ENCODE results near the gene IRF2. TPM values are rescaled to one million over a fixed set of nuclear protein-coding genes. Genes with fewer than 3 reads are reported as not detected.

The IRF2 gene
- polyA plus RNA-seq, 4 donors = 23.3 to 38.6 (median 32.7) TPM

GRCh38 chr4:184479516-184479950 is 5.2 kb upstream of the IRF2 start:
- Histone ChIP-seq H3K27ac (ENCODE audit: low read depth in 1 of 3, low read length in 2 of 3) (no peak overlapping the region), H3K9me3 (ENCODE audit: control insufficient read depth in 2 of 2, insufficient read depth in 1 of 2, low read depth in 1 of 2, low read length in 1 of 2) (peaks cover 0 to 4% of the 10 kb centered on the region in 2 donors), H3K4me3 (ENCODE audit: low read depth in 1 of 3, low read length in 3 of 3) (no peak overlapping the region), H3K27me3 (ENCODE audit: control insufficient read depth in 3 of 3, insufficient read depth in 3 of 3, low read length in 3 of 3) (no peaks in the 10 kb centered on the region), H3K36me3 (ENCODE audit: control insufficient read depth in 3 of 3, insufficient read depth in 2 of 3, low read depth in 1 of 3, low read length in 3 of 3) (peaks cover 0 to 4% (median 0%) of the 10 kb centered on the region in 3 donors), H3K4me1 (ENCODE audit: control insufficient read depth in 3 of 3, insufficient read depth in 2 of 3, low read depth in 1 of 3, low read length in 2 of 3) (peaks cover 5 to 27% (median 8%) of the 10 kb centered on the region in 3 donors)
- DNase-seq (no peak), FAIRE-seq (no peak)
- WGBS, 3 donors = 39 to 67% (median 64%) methylated on average over 1 of the region's 1 CpG

DNA sequence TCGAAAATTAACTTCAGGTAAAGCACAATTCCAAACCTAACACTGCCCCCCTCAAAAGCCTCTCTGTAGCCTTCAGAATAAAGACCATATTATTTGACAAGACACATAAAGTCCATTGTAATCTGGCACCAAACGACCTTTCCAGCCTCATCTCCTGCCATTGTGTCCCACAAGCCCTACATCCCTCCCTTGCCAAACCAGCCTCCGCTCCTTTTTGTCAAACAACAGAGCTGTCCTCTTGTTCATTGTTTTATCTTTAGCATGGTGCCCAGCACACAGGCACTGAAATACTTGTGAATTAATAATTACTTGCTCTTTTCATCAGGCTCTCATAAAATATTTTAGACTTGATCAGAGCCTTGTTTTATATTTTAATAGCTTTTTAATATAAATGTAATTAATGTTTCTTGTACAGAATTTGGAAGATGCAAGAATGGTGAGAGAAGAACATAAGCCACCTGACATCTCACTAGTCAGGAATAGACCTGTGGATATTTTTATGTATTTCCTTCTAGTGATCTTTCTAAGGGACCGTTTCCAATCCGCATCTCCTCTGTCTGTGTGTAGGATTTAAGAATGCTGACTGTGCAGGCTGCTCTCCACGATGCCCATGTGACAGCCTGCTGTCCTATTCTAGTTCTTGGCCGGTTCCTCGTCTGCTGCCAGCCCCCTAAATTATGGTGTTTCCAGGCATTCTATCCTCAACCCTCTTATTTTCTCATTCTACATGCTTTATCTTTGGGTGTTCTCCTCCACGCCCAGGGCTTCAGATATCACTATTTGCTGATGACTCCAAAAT is 3.0 kb upstream of the IRF2 start:
- peak overlapping the region in 1 of 3 donors; percentile 40 for H3K27ac ChIP-seq (ENCODE audit: low read depth in 1 of 3, low read length in 2 of 3)
- 60 to 65% (median 65%) methylated on average over 9 of the region's 9 CpGs for WGBS, 3 donors

DNA sequence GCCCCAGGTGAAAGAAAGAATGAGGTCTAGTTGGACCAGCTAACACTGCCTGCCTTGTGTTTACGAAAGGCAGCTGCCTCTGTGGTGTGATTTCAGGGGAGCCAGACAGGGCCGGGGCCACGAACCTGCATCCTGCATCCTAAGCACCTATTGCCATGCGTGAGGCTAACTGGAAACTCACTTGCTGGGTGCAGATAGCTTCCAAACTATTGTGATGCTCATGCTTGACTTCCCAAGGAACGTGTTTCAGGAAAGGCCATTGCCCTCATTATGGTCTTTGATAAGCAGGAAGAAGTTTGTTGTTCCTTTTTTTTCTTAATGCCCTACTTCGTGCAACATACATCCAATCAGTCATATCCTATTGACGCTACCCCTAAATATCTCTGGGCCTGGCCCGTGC is 2.3 kb upstream of the IRF2 start:
- H3K9me3 ChIP-seq (ENCODE audit: control insufficient read depth in 2 of 2, insufficient read depth in 1 of 2, low read depth in 1 of 2, low read length in 1 of 2) = no peaks in the 10 kb centered on the region
- H3K4me1 ChIP-seq (ENCODE audit: control insufficient read depth in 3 of 3, insufficient read depth in 2 of 3, low read depth in 1 of 3, low read length in 2 of 3) = peaks cover 5 to 30% (median 8%) of the 10 kb centered on the region in 3 donors
- peak overlapping the region in 1 of 3 donors; percentile 3 for H3K4me3 ChIP-seq (ENCODE audit: low read depth in 1 of 3, low read length in 3 of 3)
- peak overlapping the region in 1 of 3 donors; percentile 36 for H3K27ac ChIP-seq (ENCODE audit: low read depth in 1 of 3, low read length in 2 of 3)
- DNase-seq (no peak), FAIRE-seq (no peak)
- WGBS, 3 donors = 51 to 67% (median 53%) methylated on average over 8 of the region's 8 CpGs
- H3K36me3 ChIP-seq (ENCODE audit: control insufficient read depth in 3 of 3, insufficient read depth in 2 of 3, low read depth in 1 of 3, low read length in 3 of 3) = peaks cover 0 to 4% (median 0%) of the 10 kb centered on the region in 3 donors
- no peaks in the 10 kb centered on the region for H3K27me3 ChIP-seq (ENCODE audit: control insufficient read depth in 3 of 3, insufficient read depth in 3 of 3, low read length in 3 of 3)

More for the DNA sequence above, 3.0 kb upstream of the IRF2 start:
- FAIRE-seq = no peak
- no peak for DNase-seq
- Histone ChIP-seq H3K36me3 (ENCODE audit: control insufficient read depth in 3 of 3, insufficient read depth in 2 of 3, low read depth in 1 of 3, low read length in 3 of 3) (peaks cover 0 to 4% (median 0%) of the 10 kb centered on the region in 3 donors), H3K27me3 (ENCODE audit: control insufficient read depth in 3 of 3, insufficient read depth in 3 of 3, low read length in 3 of 3) (no peaks in the 10 kb centered on the region), H3K4me1 (ENCODE audit: control insufficient read depth in 3 of 3, insufficient read depth in 2 of 3, low read depth in 1 of 3, low read length in 2 of 3) (peaks cover 5 to 27% (median 8%) of the 10 kb centered on the region in 3 donors), H3K9me3 (ENCODE audit: control insufficient read depth in 2 of 2, insufficient read depth in 1 of 2, low read depth in 1 of 2, low read length in 1 of 2) (no peaks in the 10 kb centered on the region), H3K4me3 (ENCODE audit: low read depth in 1 of 3, low read length in 3 of 3) (no peak overlapping the region)

- peak overlapping the region; percentile 80 to 90 (median 86) for H3K4me3 ChIP-seq (ENCODE audit: low read depth in 1 of 3, low read length in 3 of 3)
- H3K27me3 ChIP-seq (ENCODE audit: control insufficient read depth in 3 of 3, insufficient read depth in 3 of 3, low read length in 3 of 3) = no peaks in the 10 kb centered on the region
- FAIRE-seq (no peak), DNase-seq (no peak)
- H3K36me3 ChIP-seq (ENCODE audit: control insufficient read depth in 3 of 3, insufficient read depth in 2 of 3, low read depth in 1 of 3, low read length in 3 of 3) = peaks cover 0 to 4% (median 0%) of the 10 kb centered on the region in 3 donors
- peak overlapping the region; percentile 96 to 99 (median 97) for H3K27ac ChIP-seq (ENCODE audit: low read depth in 1 of 3, low read length in 2 of 3)
- H3K4me1 ChIP-seq (ENCODE audit: control insufficient read depth in 3 of 3, insufficient read depth in 2 of 3, low read depth in 1 of 3, low read length in 2 of 3) = peaks cover 5 to 34% (median 8%) of the 10 kb centered on the region in 3 donors
- no peaks in the 10 kb centered on the region for H3K9me3 ChIP-seq (ENCODE audit: control insufficient read depth in 2 of 2, insufficient read depth in 1 of 2, low read depth in 1 of 2, low read length in 1 of 2)
- 15 to 36% (median 19%) methylated on average over 6 of the region's 6 CpGs for WGBS, 3 donors
Measured at GRCh38 chr4:184475498-184475897, 1.1 kb upstream of the IRF2 start.

DNA sequence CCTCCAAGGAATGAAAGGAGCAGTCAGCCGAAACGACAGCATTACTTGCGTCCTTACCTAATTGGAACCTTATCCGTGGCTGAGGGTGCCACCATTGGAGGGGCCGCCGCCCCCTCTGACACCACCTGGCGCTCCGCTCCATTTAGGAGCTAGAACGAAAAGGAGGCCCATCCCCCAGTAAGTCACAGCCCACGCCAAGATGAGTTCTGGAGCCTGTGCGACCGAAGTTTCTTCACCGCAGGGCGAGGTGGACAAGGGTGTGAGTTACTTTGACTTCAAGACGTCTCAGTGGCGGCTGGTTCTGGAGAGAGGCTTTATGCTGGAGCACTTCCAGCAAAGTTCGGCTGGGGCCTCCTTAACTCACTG is 729 bp upstream of the IRF2 start:
- FAIRE-seq (no peak), DNase-seq (peak; percentile 64 to 78)
- Histone ChIP-seq H3K36me3 (ENCODE audit: control insufficient read depth in 3 of 3, insufficient read depth in 2 of 3, low read depth in 1 of 3, low read length in 3 of 3) (peaks cover 0 to 7% (median 0%) of the 10 kb centered on the region in 3 donors), H3K9me3 (ENCODE audit: control insufficient read depth in 2 of 2, insufficient read depth in 1 of 2, low read depth in 1 of 2, low read length in 1 of 2) (no peaks in the 10 kb centered on the region), H3K4me3 (ENCODE audit: low read depth in 1 of 3, low read length in 3 of 3) (peak overlapping the region; percentile 80 to 90 (median 86)), H3K27ac (ENCODE audit: low read depth in 1 of 3, low read length in 2 of 3) (peak overlapping the region; percentile 96 to 99 (median 97)), H3K27me3 (ENCODE audit: control insufficient read depth in 3 of 3, insufficient read depth in 3 of 3, low read length in 3 of 3) (no peaks in the 10 kb centered on the region), H3K4me1 (ENCODE audit: control insufficient read depth in 3 of 3, insufficient read depth in 2 of 3, low read depth in 1 of 3, low read length in 2 of 3) (peaks cover 5 to 36% (median 8%) of the 10 kb centered on the region in 3 donors)
- WGBS, 3 donors = 0 to 2% (median 1%) methylated on average over 17 of the region's 17 CpGs

DNA sequence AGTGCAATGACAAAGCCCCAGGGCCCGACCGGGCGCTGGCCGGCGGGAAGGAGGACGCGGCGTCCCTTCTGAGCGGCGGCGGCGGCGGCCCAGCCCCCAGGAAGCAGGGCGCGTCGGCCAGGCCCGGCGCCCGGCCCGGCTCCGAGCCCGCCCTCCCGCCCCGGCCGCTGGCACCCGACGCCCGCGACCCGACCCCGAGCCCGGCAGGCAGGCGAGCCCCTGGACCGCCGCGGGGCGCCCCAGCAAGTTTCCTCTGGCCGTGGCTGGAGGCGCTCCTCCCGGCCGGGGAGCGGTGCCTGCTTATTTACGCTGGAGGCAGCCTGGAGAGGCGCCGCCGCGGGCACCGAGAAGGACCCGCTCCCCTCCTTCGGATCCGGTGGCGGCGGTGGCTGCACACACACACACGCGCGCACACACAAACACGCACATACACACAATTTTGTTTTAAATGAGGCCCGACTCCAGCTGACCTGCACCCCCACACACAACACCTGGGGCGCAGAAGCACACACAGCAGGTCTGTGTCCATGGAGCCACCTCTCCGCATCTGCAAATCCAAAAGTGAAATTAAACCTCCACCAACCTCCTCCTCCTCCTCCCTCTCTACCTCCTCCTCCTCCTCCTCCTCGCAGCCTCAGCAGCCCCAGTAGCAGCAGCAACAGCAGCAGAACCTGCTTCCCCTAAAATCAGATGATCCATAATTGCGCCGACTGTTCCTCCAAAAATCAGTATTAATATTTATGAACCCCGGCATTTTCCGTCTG is 669 bp downstream of the IRF2 start:
- peak overlapping the region; percentile 75 to 92 (median 90) for H3K4me3 ChIP-seq (ENCODE audit: low read depth in 1 of 3, low read length in 3 of 3)
- peaks cover 9 to 48% (median 12%) of the 10 kb centered on the region in 3 donors for H3K4me1 ChIP-seq (ENCODE audit: control insufficient read depth in 3 of 3, insufficient read depth in 2 of 3, low read depth in 1 of 3, low read length in 2 of 3)
- peaks cover 0 to 18% (median 0%) of the 10 kb centered on the region in 3 donors for H3K36me3 ChIP-seq (ENCODE audit: control insufficient read depth in 3 of 3, insufficient read depth in 2 of 3, low read depth in 1 of 3, low read length in 3 of 3)
- FAIRE-seq = no peak
- H3K9me3 ChIP-seq (ENCODE audit: control insufficient read depth in 2 of 2, insufficient read depth in 1 of 2, low read depth in 1 of 2, low read length in 1 of 2) = no peaks in the 10 kb centered on the region
- H3K27ac ChIP-seq (ENCODE audit: low read depth in 1 of 3, low read length in 2 of 3) = peak overlapping the region; percentile 92 to 98 (median 98)
- DNase-seq = peak; percentile 65
- WGBS, 3 donors = 0 to 1% (median 1%) methylated on average over 35 to 65 of the region's 65 CpGs
- H3K27me3 ChIP-seq (ENCODE audit: control insufficient read depth in 3 of 3, insufficient read depth in 3 of 3, low read length in 3 of 3) = no peaks in the 10 kb centered on the region

- Histone ChIP-seq H3K4me3 (ENCODE audit: low read depth in 1 of 3, low read length in 3 of 3) (peak overlapping the region; percentile 75 to 92 (median 90)), H3K9me3 (ENCODE audit: control insufficient read depth in 2 of 2, insufficient read depth in 1 of 2, low read depth in 1 of 2, low read length in 1 of 2) (no peaks in the 10 kb centered on the region), H3K36me3 (ENCODE audit: control insufficient read depth in 3 of 3, insufficient read depth in 2 of 3, low read depth in 1 of 3, low read length in 3 of 3) (peaks cover 0 to 18% (median 0%) of the 10 kb centered on the region in 3 donors), H3K27ac (ENCODE audit: low read depth in 1 of 3, low read length in 2 of 3) (peak overlapping the region; percentile 92 to 98 (median 98)), H3K4me1 (ENCODE audit: control insufficient read depth in 3 of 3, insufficient read depth in 2 of 3, low read depth in 1 of 3, low read length in 2 of 3) (peaks cover 9 to 44% (median 18%) of the 10 kb centered on the region in 3 donors), H3K27me3 (ENCODE audit: control insufficient read depth in 3 of 3, insufficient read depth in 3 of 3, low read length in 3 of 3) (no peaks in the 10 kb centered on the region)
- 0% methylated on average over 59 to 104 of the region's 104 CpGs for WGBS, 3 donors
- FAIRE-seq (no peak), DNase-seq (peak; percentile 96 to 97)
Measured at GRCh38 chr4:184472614-184473498, 1.5 kb downstream of the IRF2 start.

Measured in small intestine (tissue), 7 donors.